Activated T-helper 1 cell treated with anti-CD3 and anti-CD28 coated beads, Interleukin-2, amount 50 U/mL, for 16 hours (primary cell): ENCODE data around the gene IKBKE.

Source experiments
- DNase-seq, 2 donors: peaks; one replicate each; pipeline ENCODE4 v3.0.0-alpha.2; 2020; ENCODE audit warnings: low read depth in 1 of 2, low spot score in 1 of 2

IKBKE gene

GRCh38 chr1:206511362-206512057, 41.2 kb downstream of the IKBKE start:
- no peak for DNase-seq

- no peak for DNase-seq
Observed at GRCh38 chr1:206512058-206512850, 42.0 kb downstream of the IKBKE start.

- DNase-seq = no peak
Observed at GRCh38 chr1:206512851-206513180, 42.5 kb downstream of the IKBKE start.

- no peak for DNase-seq
Observed at GRCh38 chr1:206513312-206514111, 43.2 kb downstream of the IKBKE start.

- DNase-seq = no peak
Observed at GRCh38 chr1:206514813-206515387, 44.6 kb downstream of the IKBKE start.

GRCh38 chr1:206516728-206516990, 46.4 kb downstream of the IKBKE start:
- DNase-seq = no peak

GRCh38 chr1:206517784-206518183, 47.5 kb downstream of the IKBKE start:
- no peak for DNase-seq

GRCh38 chr1:206518206-206518605, 47.9 kb downstream of the IKBKE start:
- DNase-seq = no peak

- DNase-seq = no peak
Observed at GRCh38 chr1:206518743-206519142, 48.5 kb downstream of the IKBKE start.

- DNase-seq = no peak
Observed at GRCh38 chr1:206521127-206521526, 50.9 kb downstream of the IKBKE start.

GRCh38 chr1:206521694-206522402, 51.6 kb downstream of the IKBKE start:
- no peak for DNase-seq

GRCh38 chr1:206524739-206525364, 54.6 kb downstream of the IKBKE start:
- no peak for DNase-seq

- DNase-seq = no peak
Observed at GRCh38 chr1:206526064-206526911, 56.0 kb downstream of the IKBKE start.

GRCh38 chr1:206529425-206529824, 59.1 kb downstream of the IKBKE start:
- DNase-seq = no peak

GRCh38 chr1:206532368-206532767, 62.1 kb downstream of the IKBKE start:
- no peak for DNase-seq

GRCh38 chr1:206534552-206534951, 64.3 kb downstream of the IKBKE start:
- DNase-seq = no peak

GRCh38 chr1:206535853-206536188, 65.5 kb downstream of the IKBKE start:
- no peak for DNase-seq

- no peak for DNase-seq
Observed at GRCh38 chr1:206537141-206537540, 66.9 kb downstream of the IKBKE start.

GRCh38 chr1:206538086-206538770, 68.0 kb downstream of the IKBKE start:
- no peak for DNase-seq
